Metanephros (tissue), 1 donor: Measurements from ENCODE around the gene PPP4C. TPM values are rescaled to one million over a fixed set of nuclear protein-coding genes. Genes with fewer than 3 reads are reported as not detected.

ENCODE experiments used
- total RNA-seq: library from RNA; depleted of rRNA; stranded (reverse); fragments of >200 nt; gene quantifications from one replicate; pipeline ENCODE4 v1.2.3, GENCODE V29; 2014

The PPP4C gene
- total RNA-seq, result 92.4 TPM

GRCh38 chr16:30075503-30076275, at the start of gene PPP4C:
TSS of gene PPP4C (plus strand) at chr16:30075994. CDS start at chr16:30076378, 384 bp downstream.

GRCh38 chr16:30030841-30031413, 44.9 kb upstream of the PPP4C start, which contains the start of gene TLCD3B:
TSS of gene TLCD3B (minus strand) at chr16:30031271. CDS start at chr16:30030527, 744 bp downstream.

GRCh38 chr16:30065102-30065942, 10.5 kb upstream of the PPP4C start, which contains the start of gene ALDOA:
TSS of gene ALDOA (plus strand) at chr16:30065760. CDS start at chr16:30066898, 1,138 bp downstream.

DNA sequence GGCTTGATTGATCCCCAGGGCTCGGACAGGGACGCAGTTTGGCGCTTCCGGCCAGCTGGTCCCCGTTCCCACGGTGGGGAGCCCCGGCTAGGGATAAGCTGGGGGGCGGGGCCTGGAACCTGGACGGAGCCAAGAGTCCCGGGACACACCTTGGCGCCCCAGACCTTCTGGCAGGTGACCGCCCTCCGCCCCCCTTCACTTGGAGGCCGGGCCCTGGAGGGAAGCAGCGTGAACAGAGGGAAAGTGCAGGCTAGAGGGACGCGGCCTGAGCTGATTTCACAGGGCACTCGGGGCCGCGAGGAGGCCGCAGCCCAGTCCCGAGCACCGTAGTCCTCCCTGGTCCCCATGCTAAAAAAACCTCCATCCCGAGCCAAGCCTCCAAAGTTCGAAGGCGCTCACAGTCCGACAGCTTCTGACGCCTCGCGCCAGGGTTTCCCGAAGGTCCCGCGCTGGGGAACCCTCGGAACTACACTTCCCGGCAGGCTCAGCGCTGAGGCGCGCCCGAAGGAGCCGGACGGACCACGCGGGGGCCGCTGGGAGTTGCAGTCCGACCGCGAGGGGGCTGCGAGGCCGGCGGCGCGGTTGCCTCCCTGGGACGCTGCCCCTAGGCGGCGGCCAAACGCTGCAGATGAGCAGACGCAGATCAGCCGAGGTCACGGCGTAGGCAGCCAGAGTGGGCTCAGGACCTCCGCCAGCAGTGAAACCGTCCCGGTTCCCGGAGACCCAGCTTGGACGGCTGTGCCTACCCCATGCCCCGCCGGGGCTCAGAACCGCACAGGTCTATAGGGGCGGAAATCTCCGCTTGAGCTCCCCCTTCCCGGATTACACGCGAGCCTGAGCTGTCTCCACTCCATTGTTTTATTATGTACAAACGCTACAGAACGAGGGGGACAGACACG, 15.9 kb downstream of the PPP4C start, which contains the start of gene TBX6:
TBX6 (minus strand) TSS at position 451 of the 899 bp plus-strand sequence. CDS start 731 bp downstream, outside the sequence.

GRCh38 chr16:30096105-30096861, 20.5 kb downstream of the PPP4C start, which contains the start of gene YPEL3:
TSS of gene YPEL3 (minus strand) at chr16:30096213. CDS start at chr16:30095482, 731 bp downstream.

GRCh38 chr16:30113031-30113710, 37.4 kb downstream of the PPP4C start, which contains the start of gene GDPD3:
TSS of gene GDPD3 (minus strand) at chr16:30113537. CDS start at chr16:30113478, 59 bp downstream.

Other genes with a start within 250 kb of the PPP4C start
- 83.4 TPM for gene CDIPT, start 212.8 kb upstream of the PPP4C start, total RNA-seq
- 17.3 TPM for gene SEZ6L2, start 176.4 kb upstream of the PPP4C start, total RNA-seq
- gene ASPHD1, start 175.5 kb upstream of the PPP4C start, total RNA-seq, result 1.3 TPM
- 12.8 TPM for gene KCTD13, start 149.8 kb upstream of the PPP4C start, total RNA-seq
- gene TMEM219, start 113.9 kb upstream of the PPP4C start, total RNA-seq, result 54.5 TPM
- gene TAOK2, start 102.1 kb upstream of the PPP4C start, total RNA-seq, result 47.5 TPM
- 19.3 TPM for gene HIRIP3, start 80.4 kb upstream of the PPP4C start, total RNA-seq
- 37.4 TPM for gene INO80E, start 79.8 kb upstream of the PPP4C start, total RNA-seq
- gene DOC2A, start 65.0 kb upstream of the PPP4C start, total RNA-seq, result 1.9 TPM
- not detected for gene C16orf92, start 52.8 kb upstream of the PPP4C start, total RNA-seq
- 1.5 TPM for gene TLCD3B, start 44.7 kb upstream of the PPP4C start, total RNA-seq
- gene ALDOA, start 10.2 kb upstream of the PPP4C start, total RNA-seq, result 850 TPM
- 1.1 TPM for gene TBX6, start 15.9 kb downstream of the PPP4C start, total RNA-seq
- gene YPEL3, start 20.2 kb downstream of the PPP4C start, total RNA-seq, result 56.3 TPM
- 4.7 TPM for gene GDPD3, start 37.5 kb downstream of the PPP4C start, total RNA-seq
- gene MAPK3, start 47.2 kb downstream of the PPP4C start, total RNA-seq, result 31.2 TPM
- gene CORO1A, start 107.6 kb downstream of the PPP4C start, total RNA-seq, result 30.8 TPM
- gene BOLA2B, start 117.7 kb downstream of the PPP4C start, total RNA-seq, result 11.4 TPM
- 11.6 TPM for gene SLX1A, start 117.9 kb downstream of the PPP4C start, total RNA-seq
- gene SULT1A3, start 123.3 kb downstream of the PPP4C start, total RNA-seq, result 11.6 TPM
- 4.5 TPM for gene NPIPB13, start 172.5 kb downstream of the PPP4C start, total RNA-seq